Measurements from ENCODE around the gene KCNH1.

GRCh38 chr1:211018690-211019089, 115.3 kb downstream of the KCNH1 start:
- TF ChIP-seq ZNF274 (IDR thresholded peaks at IDR 0.05; ENCODE audit: low read length) (no peak), ZNF274 (tag by site-specific recombination; IDR thresholded peaks at IDR 0.05; ENCODE audit: borderline replicate concordance) (no peak), ZNF704 (tag by site-specific recombination; IDR thresholded peaks at IDR 0.05) (no peak), SP2 (tag by site-specific recombination; IDR thresholded peaks at IDR 0.05) (no peak), CTCF (tag by site-specific recombination; IDR thresholded peaks at IDR 0.05) (no peak), PATZ1 (tag by site-specific recombination; IDR thresholded peaks at IDR 0.05) (no peak), SALL2 (tag by site-specific recombination; IDR thresholded peaks at IDR 0.05; ENCODE audit: borderline replicate concordance) (no peak), ZNF148 (tag by site-specific recombination; IDR thresholded peaks at IDR 0.05; ENCODE audit: borderline replicate concordance) (no peak), ZNF26 (tag by site-specific recombination; IDR thresholded peaks at IDR 0.05) (no peak)

All from HEK293 (cell line).